ENCODE measurements around the gene TEX53. TPM values are rescaled to one million over a fixed set of nuclear protein-coding genes. Genes with fewer than 3 reads are reported as not detected.

The TEX53 gene
- polyA plus RNA-seq, 1 of the 3 experiments (the other 2 are of a cell fraction), result not detected

DNA sequence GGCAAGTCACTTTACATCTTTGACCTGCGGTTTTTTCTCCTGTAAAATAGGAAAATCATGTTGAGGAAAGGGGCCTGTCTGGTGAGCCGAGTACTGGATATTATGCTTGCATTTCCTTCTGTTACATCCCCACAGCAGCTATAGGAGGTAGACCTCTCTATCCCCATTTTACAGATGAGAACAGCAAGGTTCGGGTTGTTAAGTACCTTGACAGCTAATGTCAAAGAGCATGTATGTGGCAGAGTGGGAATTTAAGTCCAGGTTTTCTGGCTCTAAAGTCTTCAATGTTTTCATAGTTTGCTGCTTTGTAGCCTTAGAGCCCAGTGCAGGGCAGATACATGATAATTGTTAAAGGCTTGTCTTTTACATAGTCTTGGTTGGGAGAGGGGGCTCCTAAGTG lies 43.7 kb downstream of the TEX53 start:
- Histone ChIP-seq H2AFZ (ENCODE audit: low read depth) (no peak overlapping the region), H3K4me1 (ENCODE audit: control insufficient read depth in 1 of 2, insufficient read depth in 2 of 2, low read depth in 1 of 2, low read length in 1 of 2) (peaks cover 4 to 15% of the 10 kb centered on the region in 2 experiments; a peak in 1 of 4 replicates), H3K79me2 (ENCODE audit: insufficient read depth) (no peaks in the 10 kb centered on the region; the same call in 1 of the 2 replicates), H3K27me3 (ENCODE audit: insufficient read depth) (no peaks in the 10 kb centered on the region), H3K9ac (no peak overlapping the region), H3K4me3 (ENCODE audit: low read depth in 2 of 2, low read length in 1 of 2) (no peak overlapping the region), H3K4me2 (no peak overlapping the region), H3K9me3 (no peaks in the 10 kb centered on the region), H3F3A (replicated peaks; ENCODE audit: insufficient read depth) (no peaks in the 10 kb centered on the region), H3K36me3 (replicated peaks in 1 of 2; ENCODE audit: control insufficient read depth in 1 of 2, insufficient read depth in 2 of 2, low read length in 1 of 2) (no peaks in the 10 kb centered on the region), H4K20me1 (ENCODE audit: insufficient read depth) (no peaks in the 10 kb centered on the region), H3K9me2 (no peaks in the 10 kb centered on the region), H3K27ac (ENCODE audit: low read depth in 2 of 2, low read length in 1 of 2) (no peak overlapping the region)
- CTCF ChIA-PET, result interaction anchor here (1.4 kb wide), 1 partner anchor 40 kb away, joined by 4 read pairs; no protein-coding TSS in a partner anchor
- POLR2A ChIA-PET, result no interaction called here
- WGBS (ENCODE audit: low lambda C conversion rate), result 55% methylated on average over 3 of the region's 3 CpGs
- no peak for DNase-seq
- TF ChIP-seq MXI1 (IDR thresholded peaks at IDR 0.05; ENCODE audit: low read depth, low read length) (no peak), FOXJ3 (CRISPR knock-in tag; IDR thresholded peaks at IDR 0.05) (no peak), SIN3A (IDR thresholded peaks at IDR 0.05; ENCODE audit: borderline replicate concordance, low read depth, low read length) (no peak), TCF12 (IDR thresholded peaks at IDR 0.05) (no peak), RFX5 (IDR thresholded peaks at IDR 0.05; ENCODE audit: low read length) (no peak), EP300 (IDR thresholded peaks at IDR 0.05; ENCODE audit: borderline replicate concordance in 1 of 2, low read depth in 1 of 2, low read length in 1 of 2) (no peak), REST (IDR thresholded peaks at IDR 0.05; ENCODE audit: low read depth, low read length) (no peak), GABPA (IDR thresholded peaks at IDR 0.05; ENCODE audit: low read depth) (no peak), CHD2 (IDR thresholded peaks at IDR 0.05; ENCODE audit: low read length, partially characterized antibody) (no peak), RAD21 (IDR thresholded peaks at IDR 0.05; ENCODE audit: low read length) (no peak)
- TF ChIP-seq, protein P1, sequence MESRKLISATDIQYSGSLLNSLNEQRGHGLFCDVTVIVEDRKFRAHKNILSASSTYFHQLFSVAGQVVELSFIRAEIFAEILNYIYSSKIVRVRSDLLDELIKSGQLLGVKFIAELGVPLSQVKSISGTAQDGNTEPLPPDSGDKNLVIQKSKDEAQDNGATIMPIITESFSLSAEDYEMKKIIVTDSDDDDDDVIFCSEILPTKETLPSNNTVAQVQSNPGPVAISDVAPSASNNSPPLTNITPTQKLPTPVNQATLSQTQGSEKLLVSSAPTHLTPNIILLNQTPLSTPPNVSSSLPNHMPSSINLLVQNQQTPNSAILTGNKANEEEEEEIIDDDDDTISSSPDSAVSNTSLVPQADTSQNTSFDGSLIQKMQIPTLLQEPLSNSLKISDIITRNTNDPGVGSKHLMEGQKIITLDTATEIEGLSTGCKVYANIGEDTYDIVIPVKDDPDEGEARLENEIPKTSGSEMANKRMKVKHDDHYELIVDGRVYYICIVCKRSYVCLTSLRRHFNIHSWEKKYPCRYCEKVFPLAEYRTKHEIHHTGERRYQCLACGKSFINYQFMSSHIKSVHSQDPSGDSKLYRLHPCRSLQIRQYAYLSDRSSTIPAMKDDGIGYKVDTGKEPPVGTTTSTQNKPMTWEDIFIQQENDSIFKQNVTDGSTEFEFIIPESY (IDR thresholded peaks at IDR 0.05; ENCODE audit: borderline replicate concordance, low read depth), result no peak
- TF ChIP-seq, protein P2, sequence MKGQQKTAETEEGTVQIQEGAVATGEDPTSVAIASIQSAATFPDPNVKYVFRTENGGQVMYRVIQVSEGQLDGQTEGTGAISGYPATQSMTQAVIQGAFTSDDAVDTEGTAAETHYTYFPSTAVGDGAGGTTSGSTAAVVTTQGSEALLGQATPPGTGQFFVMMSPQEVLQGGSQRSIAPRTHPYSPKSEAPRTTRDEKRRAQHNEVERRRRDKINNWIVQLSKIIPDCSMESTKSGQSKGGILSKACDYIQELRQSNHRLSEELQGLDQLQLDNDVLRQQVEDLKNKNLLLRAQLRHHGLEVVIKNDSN (IDR thresholded peaks at IDR 0.05; ENCODE audit: borderline replicate concordance, low read depth), result no peak
